ENCODE measurements around the gene TFCP2.

Gene TFCP2

DNA sequence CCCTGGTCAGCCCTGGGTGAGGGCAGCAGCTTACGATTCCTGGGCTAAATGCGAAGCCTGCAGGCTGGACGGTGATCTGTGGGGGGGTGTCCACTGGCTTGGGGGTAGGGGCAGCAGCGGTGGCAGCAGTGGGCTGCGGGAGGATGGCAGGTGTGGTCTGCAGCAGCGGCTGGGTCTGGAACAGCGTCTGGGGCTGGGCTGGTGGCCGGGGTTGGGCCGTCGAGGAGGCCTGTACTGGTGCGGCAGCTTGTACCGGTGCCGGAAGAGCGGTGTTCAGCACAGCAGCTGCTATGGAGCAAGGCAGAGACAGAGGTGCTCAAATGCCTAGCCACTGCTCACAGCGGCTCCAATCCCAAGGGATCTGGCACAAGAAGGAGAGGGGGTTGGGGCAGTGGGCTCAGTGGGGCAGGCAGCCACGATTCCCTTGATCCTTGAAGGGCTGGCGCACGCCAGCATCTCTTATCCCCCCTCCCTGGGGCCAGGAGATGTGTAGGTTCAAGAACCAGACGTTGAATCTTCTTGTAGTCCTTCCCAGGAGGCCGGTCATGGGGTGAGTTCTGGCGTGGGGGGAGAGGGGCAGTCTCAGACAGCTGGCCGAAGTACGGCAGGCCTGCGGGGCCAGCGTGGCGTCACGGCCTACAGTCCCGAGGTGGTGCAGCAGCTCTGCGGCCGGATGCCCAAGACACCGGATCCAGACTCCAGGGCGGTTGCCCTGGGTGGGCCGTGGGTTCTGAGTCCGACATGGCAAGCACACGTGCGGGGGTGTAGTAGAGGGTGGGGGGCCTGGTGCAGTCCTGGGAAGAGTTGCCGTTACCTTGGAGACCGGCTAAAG lies 25.0 kb upstream of the TFCP2 start:
- no peak for DNase-seq

DNA sequence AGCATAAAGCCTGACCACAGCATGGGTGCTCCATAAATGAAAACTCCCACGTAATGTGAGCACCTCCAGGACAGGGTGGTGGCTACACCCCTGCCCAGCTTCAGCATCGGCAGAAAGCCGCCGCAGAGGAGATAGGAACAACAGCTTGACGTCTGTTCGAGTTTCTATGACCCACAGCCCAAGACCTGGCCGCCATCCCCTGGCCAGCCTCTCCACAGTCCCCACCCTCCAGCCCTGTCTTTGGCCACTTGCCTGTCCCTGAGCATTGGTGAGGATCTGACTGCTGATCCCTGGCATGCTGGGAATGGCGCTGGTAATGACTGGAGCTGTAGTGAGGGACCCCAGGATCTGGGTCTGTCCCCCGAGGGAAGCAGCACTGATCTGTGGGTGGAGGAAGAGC lies 23.6 kb upstream of the TFCP2 start:
- no peak for DNase-seq

DNA sequence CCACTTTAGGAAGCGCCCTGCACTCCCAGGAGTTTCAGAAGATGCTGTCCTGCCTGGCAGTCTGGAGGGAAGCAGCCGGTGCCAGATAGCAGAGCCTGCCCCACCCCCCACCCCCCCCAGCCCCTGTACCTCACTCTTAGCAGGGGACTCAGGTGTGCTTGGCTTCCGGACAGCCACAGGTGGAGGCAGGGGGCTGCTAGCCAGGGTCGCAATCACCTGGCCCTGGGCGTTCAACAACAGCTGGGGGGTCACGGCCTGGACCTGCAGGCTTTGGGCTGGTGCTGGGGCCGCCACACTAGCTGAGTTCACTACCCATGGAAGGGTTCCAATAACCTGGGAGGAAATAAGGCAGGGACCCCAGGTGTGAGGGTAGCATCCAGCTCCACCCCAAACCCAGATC lies 22.9 kb upstream of the TFCP2 start:
- no peak for DNase-seq

DNA sequence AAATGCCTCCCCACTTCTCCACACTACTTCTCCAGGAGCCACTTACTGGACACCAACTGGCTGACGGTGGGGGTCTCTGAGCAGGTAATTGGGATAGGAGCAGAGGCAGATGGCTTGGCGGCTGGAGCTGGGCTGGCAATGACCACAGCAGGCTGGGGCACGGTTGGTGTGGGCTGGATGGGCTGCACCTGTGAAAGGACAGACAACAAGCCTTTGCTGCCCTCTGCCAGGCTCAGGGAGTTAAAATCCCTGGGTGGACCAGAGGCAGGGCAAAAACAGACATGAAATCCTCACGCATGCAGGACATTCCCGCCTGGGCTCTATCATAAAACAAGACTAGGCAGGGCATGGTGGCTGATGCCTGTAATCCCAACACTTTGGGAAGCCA lies 19.3 kb upstream of the TFCP2 start:
- no peak for DNase-seq

DNA sequence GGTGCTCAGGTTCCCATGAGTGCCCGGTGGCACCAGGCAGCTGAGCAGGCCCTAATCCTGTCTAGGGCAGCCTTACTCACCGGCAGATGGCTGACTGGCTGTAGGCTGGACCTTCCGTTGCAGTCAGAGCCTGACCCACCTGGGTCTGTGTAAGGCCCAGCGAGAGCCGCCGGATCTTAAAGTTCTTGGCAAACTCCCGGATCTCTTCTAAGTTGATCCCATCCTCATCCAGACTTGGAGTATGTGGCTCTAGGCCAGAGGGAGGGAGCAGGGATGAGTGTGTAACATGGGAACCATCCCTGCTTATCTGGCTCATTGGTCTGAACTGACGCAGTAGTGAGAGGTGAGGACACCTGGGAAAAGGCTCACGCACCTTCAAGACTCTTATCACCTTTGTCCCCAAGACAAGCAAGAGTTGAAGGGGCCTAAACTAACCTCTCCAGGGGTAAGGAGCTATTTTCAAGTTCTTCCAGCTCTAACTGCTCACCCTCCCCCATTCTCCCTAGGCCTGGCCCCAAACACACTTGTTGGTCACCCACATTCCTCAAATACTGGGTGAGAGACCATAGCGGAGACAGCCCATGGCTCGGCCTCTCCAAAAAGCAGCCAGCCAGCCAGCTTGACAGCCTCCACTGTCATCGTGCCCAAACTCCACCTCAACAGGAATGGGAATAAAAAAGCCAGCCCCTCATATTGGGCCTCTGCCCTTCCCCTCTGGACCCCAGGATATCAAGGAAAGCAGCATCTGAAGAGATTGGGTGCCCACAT lies 18.8 kb upstream of the TFCP2 start:
- DNase-seq = no peak

DNA sequence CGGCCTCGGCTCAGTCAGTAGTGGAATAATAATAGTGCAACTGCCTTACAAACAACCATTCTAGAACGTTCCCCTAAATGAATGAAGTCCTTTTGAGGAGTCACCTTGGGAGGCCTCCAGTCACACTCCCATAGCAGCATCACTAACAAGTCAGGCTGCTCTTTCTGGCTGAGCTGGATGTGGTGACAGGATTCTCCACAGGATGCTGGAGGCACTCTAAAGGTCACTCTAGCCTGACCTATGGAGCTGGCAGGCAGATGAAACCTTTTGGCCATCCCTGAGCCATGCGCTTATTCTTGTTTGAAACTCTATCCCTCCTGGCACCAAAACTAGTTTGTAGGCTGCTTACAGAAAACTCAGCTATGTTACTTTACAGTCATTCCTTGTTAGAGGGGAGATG lies 17.9 kb upstream of the TFCP2 start:
- DNase-seq = no peak

DNA sequence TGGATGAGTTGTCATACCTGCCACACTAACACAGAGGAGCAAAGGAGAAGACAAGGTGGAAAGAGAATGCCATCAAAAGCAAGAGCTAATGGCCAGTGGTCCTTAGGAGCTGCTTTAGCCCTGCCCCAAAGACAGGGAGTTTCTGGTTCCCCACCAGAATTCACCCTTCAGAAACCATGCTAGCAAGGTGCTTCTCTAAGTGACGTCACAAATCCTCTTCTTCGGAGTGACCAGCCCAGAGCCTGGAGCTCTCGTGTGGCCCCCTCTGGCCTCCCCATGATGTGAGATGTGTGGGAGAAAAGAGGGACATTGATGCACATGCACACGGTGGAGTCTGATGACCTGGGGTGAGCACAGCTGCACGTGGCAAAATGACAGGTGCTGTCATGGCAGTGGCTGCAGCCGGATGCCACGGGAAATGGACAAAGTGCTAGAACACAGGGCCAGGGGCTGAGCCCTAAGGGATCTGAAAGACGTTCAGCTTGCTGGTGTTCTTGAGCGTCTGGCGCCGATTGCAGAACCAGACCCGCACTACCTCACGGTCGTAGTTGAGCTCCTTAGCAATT lies 16.9 kb upstream of the TFCP2 start:
- DNase-seq = no peak

DNA sequence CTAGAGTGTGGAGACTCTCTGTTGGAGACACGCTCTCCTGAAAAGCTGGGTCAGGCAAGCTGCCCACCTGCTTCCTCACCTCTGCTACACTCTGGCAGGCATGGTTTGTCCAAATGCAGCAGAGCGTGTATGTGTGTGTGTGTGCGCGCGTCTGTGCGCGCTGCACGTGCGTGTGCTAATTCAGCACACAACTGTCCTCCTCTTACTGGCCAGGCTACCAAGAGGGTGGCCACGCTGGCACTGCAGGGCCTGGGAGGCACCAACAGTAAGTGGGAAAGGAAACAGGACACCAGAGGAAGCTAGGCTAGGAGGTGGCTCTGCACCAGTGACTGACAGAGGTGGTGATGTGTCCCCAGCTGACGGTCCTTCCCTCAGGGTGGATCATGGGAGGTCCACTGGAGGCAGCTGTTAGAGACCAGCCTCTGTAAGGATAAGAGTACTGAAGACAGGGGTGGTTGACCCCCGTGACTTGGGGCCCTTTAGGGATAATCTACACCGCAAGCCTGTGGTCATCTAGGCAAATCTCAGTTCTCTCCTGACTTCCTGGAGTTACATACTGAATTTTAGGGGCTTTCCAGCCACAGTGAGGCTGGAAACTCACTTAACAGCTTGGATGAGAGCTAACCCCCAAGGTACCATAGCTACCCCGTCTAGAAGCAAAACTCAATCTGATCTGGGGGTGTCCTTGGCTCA lies 15.6 kb upstream of the TFCP2 start:
- no peak for DNase-seq

DNA sequence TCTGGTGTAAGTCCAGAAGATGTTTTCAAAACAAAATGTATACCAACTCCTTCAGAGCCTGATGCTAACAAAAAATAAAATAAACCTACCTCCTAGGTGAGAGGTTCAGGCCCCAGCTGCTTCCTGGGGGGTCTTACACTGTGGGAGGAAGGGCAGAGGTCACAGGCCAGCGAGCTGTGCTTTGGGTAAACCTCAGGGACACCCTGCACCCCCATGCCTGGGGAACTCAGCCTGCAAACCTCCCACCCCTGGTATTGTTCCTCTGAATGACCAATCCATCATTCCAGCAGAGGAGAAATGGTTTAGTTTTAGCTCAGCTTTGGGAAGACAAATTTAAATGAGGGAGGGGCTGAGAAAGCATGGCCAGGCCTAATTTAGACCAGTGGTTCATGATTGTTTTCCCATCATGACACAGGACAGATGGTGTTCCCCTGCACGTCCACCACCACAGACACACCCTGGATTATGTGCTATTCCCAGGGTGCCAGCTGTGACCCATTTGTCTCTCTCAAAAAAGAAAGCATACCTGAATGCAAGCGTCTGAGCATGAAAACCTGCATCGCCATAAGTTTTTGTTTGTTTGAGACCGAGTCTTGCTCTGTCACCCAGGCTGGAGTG lies 14.5 kb upstream of the TFCP2 start:
- no peak for DNase-seq

DNA sequence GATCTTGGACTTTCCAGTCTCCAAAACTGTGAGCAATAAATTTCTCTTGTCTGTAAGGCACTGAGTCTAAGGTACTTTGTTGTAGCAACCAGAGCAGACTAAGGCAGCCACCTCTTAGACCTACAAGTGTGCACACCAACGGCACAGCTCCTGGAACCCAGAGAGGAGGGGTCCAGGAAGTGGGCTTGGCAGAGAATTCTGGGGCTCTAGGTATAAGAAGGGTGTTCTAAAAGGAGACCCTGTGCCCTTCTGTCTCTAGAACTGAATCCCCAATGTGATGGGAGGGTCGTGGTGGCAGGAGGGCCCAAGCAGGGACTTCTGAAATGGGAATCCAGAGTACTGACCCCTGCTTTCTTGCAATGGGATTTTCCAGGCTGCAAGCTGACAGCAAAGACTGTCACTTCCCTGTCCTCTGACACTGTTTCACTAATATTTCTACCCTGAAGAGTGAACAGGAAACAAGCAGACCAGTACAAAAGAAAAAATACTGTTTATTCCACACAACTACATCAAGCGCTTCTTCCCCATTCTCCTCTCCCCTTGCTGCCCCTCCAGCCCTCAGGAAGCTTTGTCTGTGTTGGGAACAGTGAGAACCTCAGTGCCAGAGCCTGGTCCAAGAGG lies 13.6 kb upstream of the TFCP2 start:
- no peak for DNase-seq

DNA sequence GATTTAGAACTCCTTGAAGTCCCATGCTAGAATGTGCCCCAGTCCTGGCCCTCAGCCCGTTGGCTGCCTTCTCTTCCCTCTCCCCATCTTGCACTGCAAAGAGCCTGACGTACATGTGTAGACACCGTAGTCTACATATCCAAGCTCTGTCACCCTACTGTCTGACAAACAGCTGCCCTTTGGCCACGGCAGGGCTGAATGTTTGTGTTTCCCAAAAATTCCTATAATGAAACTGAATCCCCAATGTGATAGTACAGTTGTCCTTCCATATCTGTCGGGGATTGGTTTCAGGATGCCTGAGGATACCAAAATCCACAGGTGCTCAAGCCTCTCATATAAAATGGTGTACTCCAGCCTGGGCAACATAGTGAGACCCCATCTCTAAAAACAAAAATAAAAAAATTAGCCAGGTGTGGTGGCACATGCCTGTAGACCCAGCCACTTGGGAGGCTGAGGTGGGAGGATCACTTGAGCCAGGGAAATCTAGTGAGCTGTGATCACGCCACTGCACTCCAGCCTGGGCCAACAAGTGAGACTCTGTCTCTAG lies 12.3 kb upstream of the TFCP2 start:
- DNase-seq = no peak

DNA sequence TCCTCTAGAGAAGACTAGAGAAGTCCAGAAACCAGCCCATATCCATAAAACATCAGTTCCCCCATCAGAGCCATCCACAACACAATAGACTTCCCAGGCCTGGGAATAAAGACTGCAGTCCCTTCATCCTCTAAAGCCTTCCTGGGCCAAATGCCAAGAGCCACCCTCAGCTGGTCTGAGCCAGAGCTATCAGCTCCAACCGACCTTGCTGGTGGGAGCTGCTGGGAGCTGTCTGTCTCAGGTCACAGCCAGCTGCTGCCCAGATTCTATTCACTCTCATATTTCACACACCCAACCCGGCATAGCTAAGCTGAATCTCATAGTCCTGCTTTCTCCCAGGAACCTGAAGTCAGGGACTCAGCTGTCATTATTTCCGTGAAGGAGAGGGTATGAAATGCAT lies 10.9 kb upstream of the TFCP2 start:
- peak; percentile 44 for DNase-seq

DNA sequence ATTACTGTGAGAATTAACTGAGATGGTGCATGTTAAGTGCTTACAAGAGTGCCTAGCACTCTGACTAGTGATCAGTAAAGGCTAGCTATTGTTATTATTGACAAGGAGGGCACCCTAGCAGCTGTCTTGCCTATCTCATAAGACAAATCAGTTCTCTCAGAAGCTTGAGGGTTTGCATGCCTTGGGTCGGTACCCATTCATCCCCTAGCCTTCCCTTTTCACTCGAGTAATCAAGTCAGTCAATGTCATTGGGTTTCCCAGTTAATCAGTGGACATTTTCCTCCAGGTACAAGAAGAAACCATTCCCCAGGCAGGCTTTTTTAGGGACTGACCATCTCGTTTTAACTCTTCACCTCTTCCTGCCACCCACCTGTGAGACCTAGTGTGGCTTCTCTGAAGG lies 10.4 kb upstream of the TFCP2 start:
- DNase-seq = no peak

DNA sequence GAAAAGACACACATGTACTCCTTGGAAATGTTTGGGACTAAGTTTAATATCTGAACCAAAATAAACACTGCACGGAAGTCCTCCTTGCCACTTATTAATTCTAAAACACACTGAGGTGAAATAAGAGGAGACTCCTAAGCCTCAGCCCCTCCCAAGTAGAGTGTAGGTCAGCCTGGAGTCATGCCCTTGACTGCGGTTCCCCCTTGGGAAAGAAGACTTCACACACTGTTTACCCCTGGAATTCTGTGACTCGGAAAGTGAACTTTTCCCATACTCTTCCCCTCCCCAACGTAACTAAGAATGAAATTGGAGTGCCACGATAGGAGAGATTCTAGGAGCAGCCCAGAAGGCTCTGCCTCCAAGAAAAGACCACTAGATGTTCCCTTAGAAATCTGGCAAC lies 8.6 kb upstream of the TFCP2 start:
- no peak for DNase-seq

DNA sequence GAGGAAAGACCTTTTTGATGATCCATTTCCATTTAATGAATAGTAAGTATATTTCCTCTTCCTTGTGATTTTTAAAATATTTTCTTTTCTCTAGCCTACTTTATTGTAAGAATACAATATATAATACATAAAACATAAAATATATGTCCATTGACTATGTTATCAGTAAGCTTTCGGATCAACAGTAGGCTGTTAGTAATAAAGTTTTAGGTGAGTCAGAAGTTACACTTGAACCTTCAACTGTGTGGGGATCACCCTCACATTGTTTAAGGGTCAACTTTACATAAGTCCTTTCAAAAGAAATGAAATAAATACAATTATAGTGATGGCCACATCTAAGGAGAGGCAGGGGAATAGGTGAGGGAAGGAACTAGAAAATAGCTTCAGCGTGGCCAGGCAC lies 5.0 kb upstream of the TFCP2 start:
- no peak for DNase-seq

DNA sequence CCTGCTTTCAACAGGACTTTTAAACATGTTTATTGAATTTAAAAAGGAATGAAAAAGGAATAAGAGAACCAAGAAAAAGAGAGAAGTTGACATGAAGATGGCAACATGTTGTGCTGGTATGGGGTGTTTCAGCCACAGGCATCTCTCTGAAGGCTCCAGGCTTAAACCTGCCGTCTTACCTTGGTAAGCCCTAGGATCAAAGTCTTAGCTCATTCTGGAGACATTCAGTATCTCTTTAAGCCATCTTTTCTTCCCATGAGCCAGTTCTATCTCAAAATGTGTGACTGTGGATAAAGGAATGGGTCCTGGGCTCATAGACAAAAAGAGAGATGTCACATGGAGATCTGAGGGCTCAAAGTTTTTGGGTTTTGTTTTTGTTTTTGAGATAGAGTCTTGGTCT lies 1.6 kb upstream of the TFCP2 start:
- no peak for DNase-seq

DNA sequence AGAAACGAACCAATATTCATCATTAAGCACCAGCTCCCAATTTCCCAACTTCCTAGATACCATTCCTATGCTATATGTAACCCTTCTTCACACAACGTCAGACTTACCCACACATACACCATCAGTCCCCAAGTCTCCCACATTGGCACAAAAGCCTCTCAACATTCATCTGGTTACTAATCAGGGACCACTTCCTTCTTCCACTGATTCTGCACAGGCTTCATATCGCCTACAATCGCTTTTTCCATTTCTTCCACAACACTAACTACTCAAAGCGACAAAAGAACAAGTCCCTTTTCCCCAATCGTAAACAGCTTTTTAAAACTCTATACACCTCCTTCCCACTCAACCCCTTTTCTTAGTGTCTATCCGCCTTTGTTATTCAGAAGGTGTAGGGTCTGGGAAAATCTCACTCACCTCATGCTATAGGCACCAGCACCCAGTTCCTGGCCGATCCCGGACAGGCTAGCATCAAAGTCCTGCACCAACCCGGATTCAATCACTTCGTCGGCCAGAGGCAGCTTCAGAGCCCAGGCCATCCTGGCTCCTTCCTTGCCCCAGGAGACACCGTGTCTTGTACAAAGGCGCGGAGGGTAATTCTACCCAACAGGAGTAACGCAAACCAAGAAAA lies 936 bp downstream of the TFCP2 start:
- no peak for DNase-seq

DNA sequence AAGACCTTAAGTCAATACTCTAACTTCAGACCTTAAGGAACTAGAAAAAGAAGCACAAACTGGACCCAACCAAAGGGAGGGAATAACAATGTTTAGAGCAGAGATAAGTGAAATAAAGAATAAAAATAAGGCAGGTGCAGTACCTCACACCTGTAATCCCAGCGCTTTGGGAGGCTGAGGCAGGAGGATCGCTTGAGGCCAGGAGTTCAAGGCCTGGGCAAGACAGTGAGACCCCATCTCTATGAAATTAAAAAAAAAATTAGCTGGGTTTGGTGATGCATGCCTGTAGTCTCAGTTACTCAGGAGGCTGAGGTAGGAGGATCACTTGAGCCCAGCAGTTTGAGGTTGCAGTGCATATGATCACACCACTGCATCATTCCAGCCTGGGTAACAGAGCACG lies 9.1 kb downstream of the TFCP2 start:
- DNase-seq = no peak

DNA sequence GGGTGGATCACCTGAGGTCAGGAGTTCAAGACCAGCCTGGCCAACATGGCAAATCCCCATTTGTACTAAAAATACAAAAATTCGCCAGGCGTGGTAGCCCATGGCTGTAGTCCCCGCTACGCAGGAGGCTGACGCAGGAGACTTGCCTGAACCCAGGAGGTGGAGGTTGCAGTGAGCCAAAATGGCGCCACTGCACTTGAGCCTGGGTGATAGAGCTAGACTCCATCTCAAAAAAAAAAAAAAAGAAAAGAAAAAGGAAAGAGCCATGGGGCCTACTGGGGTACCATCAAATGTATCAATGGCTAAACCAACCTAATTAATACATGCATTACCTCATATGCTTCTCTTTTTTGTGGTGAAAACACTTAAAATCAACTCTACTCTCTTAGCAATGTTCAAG lies 10.7 kb downstream of the TFCP2 start:
- no peak for DNase-seq

DNA sequence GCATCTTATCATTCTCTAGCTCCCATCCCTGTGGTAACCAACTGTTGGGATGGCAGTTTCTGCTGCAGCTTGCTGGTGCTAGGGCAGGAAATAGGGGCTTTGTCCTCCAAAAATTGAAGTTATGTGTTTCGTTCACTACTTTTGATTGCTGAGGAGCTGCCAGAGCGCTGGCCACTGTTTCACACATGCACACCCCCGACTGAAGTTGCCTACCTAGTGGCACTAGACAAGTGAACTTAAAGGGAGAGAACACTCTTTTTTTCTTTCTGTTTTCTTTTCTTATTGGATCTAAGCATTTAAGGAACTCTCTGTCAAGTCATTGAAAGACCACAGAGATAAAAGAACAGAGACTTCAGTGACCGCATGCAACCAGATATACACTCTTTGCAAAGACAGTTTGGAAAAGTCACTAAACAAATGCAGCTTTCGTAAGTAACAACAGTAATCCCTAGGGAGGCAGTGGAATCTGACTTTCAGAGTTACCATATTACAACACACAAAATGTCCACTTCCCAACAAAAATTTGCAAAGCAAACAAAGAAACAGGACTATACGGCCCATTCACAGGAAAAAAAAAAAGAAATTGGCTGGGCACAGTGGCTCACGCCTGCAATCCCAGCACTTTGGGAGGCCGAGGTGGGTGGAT lies 12.0 kb downstream of the TFCP2 start:
- DNase-seq = peak; percentile 71

DNA sequence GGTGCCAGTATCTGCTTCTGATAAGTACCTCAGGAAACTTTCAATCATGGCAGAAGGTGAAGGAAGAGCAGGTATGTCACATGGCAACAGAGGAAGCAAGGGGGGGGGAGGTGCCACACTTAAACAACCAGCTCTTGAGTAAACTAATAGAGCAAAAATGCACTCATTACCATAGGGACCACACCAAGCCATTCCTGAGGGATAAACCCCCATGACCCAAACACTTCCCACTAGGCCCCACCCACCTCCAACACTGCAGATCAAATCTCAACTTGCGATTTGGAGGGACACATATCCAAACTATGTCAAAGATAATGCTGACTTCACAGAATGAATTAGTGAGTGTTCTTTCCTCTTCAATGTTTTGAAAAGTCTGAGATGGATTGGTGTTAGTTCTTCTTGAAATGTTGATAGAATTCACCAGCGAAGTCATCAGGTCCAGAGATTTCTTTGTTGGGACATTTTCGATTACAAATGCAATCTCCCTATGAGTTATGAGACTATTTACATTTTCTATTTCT lies 16.6 kb downstream of the TFCP2 start:
- DNase-seq = peak; percentile 9
